Measurements from ENCODE around the gene IL15.

IL15 gene

DNA sequence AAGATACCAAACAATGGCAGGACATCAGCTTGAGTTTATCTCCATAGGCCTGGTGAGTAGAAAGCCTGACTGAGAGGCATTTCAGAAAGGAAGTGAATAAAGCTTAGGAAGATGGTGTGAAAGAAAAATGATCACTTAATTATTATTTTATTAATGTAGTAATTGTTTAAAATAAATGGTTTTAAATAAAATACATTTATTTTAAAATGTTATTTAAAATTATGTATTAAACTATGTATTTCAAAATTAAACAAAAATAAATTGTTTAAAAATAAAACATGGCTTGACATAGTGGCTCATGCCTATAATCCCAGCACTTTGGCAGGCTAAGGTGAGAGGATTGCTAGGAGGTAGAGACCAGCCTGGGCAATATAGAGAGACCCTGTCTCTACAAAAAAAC lies 145.8 kb downstream of the IL15 start:
- H3K27ac ChIP-seq: no peak overlapping the region
- no peak for TF ChIP-seq ZFX (IDR thresholded peaks at IDR 0.05)
- TF ChIP-seq, protein P1, sequence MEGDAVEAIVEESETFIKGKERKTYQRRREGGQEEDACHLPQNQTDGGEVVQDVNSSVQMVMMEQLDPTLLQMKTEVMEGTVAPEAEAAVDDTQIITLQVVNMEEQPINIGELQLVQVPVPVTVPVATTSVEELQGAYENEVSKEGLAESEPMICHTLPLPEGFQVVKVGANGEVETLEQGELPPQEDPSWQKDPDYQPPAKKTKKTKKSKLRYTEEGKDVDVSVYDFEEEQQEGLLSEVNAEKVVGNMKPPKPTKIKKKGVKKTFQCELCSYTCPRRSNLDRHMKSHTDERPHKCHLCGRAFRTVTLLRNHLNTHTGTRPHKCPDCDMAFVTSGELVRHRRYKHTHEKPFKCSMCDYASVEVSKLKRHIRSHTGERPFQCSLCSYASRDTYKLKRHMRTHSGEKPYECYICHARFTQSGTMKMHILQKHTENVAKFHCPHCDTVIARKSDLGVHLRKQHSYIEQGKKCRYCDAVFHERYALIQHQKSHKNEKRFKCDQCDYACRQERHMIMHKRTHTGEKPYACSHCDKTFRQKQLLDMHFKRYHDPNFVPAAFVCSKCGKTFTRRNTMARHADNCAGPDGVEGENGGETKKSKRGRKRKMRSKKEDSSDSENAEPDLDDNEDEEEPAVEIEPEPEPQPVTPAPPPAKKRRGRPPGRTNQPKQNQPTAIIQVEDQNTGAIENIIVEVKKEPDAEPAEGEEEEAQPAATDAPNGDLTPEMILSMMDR (conservative IDR thresholded peaks at IDR 0.05): no peak

Measured in C4-2B (cell line).